Activated CD4-positive, alpha-beta T cell treated with anti-CD3 and anti-CD28 coated beads for 36 hours (primary cell): Measurements from ENCODE around the gene ARHGEF16. TPM values are rescaled to one million over a fixed set of nuclear protein-coding genes. Genes with fewer than 3 reads are reported as not detected.

ENCODE experiments used
- ATAC-seq: fragments of 200-7000 bp; cut with Tn5 transposase; one replicate; pipeline ENCODE4 v1.10.0; 2021; ENCODE audit warnings: mild to moderate bottlenecking, moderate library complexity
- CTCF ChIA-PET: fragments of 350-600 bp; sonication (Branson Sonifier 250); formaldehyde crosslinking; loops from one replicate; lab custom pipeline; 2021; ENCODE audit warnings: antibody characterized with exemption; lab: Charles Lee
- POLR2A ChIA-PET: fragments of 350-600 bp; sonication (Branson Sonifier 250); formaldehyde crosslinking; loops from one replicate; lab custom pipeline; 2021; ENCODE audit warnings: antibody characterized with exemption, inconsistent platforms; lab: Charles Lee
- DNase-seq: peaks from one replicate; pipeline ENCODE4 v3.0.0-alpha.2; 2020
- H3K27ac Mint-ChIP-seq: one replicate; pipeline ENCODE4 v1.8.0; 2021; ENCODE audit warnings: mixed read lengths
- H3K27me3 Mint-ChIP-seq: one replicate; pipeline ENCODE4 v1.8.0; 2021; ENCODE audit warnings: mixed read lengths
- H3K36me3 Mint-ChIP-seq: one replicate; pipeline ENCODE4 v1.8.0; 2021; ENCODE audit warnings: low read depth, mixed read lengths
- H3K4me1 Mint-ChIP-seq: one replicate; pipeline ENCODE4 v1.8.0; 2021; ENCODE audit warnings: mixed read lengths
- H3K4me3 Mint-ChIP-seq: one replicate; pipeline ENCODE4 v1.8.0; 2021; ENCODE audit warnings: mild to moderate bottlenecking, moderate library complexity, mixed read lengths
- H3K9me3 Mint-ChIP-seq: one replicate; pipeline ENCODE4 v1.8.0; 2021; ENCODE audit warnings: low read depth, mixed read lengths
- intact Hi-C, 2 experiments: fragments of 100-400 bp; cut with DNase I in 1 of 2; cut with micrococcal nuclease in 1 of 2; formaldehyde crosslinking; loops; one replicate each; pipeline versions ENCODE4 v1.14.2 to v1.15.1; 2022 to 2024; cut with DNase I, micrococcal nuclease
- total RNA-seq, 2 experiments: library from RNA; stranded (reverse); gene quantifications; one replicate each; pipeline ENCODE4 v1.2.3, GENCODE V29; 2021

ARHGEF16 gene
- total RNA-seq, 2 experiments from 2014 or later: not detected

DNA sequence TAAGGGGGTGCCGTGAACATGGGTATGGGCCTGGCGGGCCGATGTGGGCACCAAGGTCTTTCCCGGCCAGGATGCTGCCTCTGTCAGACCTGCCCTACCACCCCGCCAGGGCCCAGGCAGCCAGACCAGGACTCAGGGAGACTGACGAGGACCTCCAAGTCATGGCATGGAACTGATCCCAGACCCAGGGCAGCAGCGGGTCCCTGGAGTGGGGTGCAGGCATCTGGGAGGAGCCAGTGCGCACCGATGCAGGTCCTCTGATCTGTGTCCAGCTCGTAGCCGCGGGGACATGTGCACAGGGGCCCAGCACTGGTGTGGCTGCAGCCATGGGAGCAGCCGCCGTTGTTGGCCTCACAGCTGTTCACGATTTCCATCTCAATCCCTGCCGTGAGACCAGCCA is 56.8 kb downstream of the ARHGEF16 start:
- ATAC-seq (no peak), DNase-seq (no peak)
- Mint-ChIP-seq H3K9me3 (no peaks in the 10 kb centered on the region), H3K4me1 (no peaks in the 10 kb centered on the region), H3K36me3 (peaks cover 3% of the 10 kb centered on the region), H3K27ac (no peak overlapping the region), H3K27me3 (no peaks in the 10 kb centered on the region), H3K4me3 (no peak overlapping the region)
- POLR2A ChIA-PET: no interaction called here
- CTCF ChIA-PET: no interaction called here
- intact Hi-C loops: no loop called here

DNA sequence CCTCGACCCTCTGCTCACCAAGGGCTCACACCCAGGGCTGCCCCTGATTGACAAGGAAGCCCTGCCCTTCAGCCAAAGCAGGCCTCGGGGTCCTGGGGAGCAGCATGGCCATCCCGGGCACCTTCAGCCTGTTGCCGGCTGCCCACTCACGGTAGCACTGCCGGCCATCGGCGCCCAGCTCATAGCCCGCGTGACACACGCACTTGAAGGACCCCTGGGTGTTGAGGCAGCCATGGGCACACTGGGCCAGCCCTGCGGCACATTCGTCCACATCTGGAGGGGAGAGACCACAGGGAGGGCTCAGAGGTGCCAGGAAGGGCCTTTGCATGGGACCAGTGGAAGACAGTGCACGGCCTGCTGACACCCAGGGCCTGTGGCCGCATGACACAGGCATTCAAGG is 57.4 kb downstream of the ARHGEF16 start:
- peaks cover 3% of the 10 kb centered on the region for H3K36me3 Mint-ChIP-seq
- intact Hi-C loops: no loop called here
- ATAC-seq: no peak
- no peak for DNase-seq
- ChIA-PET CTCF (interaction anchor here (0.6 kb wide), 1 partner anchor 21 kb away, joined by 3 read pairs; no protein-coding TSS in a partner anchor), POLR2A (no interaction called here)
- H3K4me1 Mint-ChIP-seq: no peaks in the 10 kb centered on the region
- H3K27ac Mint-ChIP-seq: no peak overlapping the region
- no peak overlapping the region for H3K4me3 Mint-ChIP-seq
- H3K27me3 Mint-ChIP-seq: no peaks in the 10 kb centered on the region
- no peaks in the 10 kb centered on the region for H3K9me3 Mint-ChIP-seq

DNA sequence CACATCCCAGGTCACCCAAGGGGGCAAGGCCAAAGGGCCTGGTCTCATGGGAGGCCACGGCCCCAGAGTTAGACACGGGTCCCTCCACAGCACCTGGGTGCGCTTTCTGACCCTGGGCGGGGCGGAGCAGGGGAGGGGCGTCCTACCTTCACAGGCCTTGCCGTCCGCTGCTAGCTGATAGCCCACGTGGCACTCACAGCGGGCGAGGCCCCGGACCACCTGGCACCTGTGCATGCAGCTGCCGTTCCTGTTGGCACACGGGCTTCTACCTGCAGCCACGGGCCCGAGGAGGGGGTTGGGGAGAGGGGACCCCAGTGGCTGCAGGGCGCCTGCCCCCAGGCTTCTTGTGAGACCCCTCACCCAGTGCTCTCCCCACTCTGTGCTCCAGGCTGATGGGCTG is 59.9 kb downstream of the ARHGEF16 start:
- Mint-ChIP-seq H3K27ac (no peak overlapping the region), H3K9me3 (no peaks in the 10 kb centered on the region), H3K4me3 (no peak overlapping the region), H3K27me3 (no peaks in the 10 kb centered on the region), H3K4me1 (no peaks in the 10 kb centered on the region), H3K36me3 (peaks cover 3% of the 10 kb centered on the region)
- CTCF ChIA-PET: no interaction called here
- DNase-seq (no peak), ATAC-seq (no peak)
- intact Hi-C loops: no loop called here
- POLR2A ChIA-PET: no interaction called here

DNA sequence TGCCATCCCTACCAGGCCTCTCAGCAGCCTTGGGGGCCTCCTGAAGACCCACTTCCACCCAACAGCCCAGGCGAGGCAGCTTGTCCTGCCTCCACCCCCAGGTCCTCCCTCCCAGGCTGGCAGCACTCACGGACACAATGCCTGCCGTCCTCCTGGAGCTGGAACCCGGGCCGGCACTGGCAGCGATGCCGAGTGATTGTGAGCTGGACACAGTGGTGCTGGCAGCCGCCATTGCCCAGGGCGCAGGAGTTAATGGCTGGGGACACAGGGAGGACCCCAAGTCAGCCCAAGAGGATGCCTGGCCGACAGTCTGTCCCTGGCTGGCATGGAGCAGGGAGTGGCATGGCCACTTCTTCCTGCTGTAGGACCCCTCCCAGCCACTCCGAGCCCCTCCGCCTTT is 60.8 kb downstream of the ARHGEF16 start:
- H3K36me3 Mint-ChIP-seq: peaks cover 3% of the 10 kb centered on the region
- intact Hi-C loops: no loop called here
- no peak for DNase-seq

DNA sequence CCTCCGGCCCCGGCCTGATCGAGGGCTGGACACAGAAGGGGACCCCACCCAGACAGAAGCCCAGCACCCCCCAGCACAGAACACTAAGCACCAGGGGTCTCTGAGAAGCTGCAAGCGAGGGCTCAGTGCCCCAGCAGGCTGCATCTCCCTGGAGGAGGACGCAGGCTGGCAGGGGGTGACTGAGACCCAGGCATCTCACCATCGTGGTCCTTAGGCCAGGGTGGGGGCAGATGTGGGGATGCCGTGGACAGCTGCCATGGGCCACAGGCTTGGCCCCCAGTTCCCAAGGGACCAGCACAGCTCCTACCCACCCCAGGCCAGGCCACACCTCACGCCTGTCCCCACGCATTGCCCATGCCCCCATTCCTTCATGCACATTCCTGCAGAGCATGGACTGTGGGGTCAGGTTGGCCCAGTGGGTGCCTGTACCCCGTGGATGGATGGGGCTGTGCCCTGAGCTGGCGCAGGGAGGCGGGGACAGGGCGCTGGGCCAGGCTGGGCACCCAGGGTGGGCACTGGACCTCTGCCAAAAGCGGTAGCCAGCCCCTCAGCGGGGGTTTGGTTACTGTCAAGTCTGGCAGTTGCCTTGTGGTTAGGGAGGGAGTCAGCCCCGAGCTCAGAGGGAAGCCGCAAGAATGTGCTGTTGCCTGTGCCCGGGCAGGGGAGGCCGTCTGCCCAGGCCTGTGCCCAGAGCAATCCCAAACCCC is 61.5 kb downstream of the ARHGEF16 start:
- Mint-ChIP-seq H3K27me3 (no peaks in the 10 kb centered on the region), H3K36me3 (peaks cover 3% of the 10 kb centered on the region), H3K9me3 (no peaks in the 10 kb centered on the region), H3K4me3 (no peak overlapping the region), H3K27ac (no peak overlapping the region), H3K4me1 (no peaks in the 10 kb centered on the region)
- intact Hi-C loops: no loop called here
- ChIA-PET POLR2A (no interaction called here), CTCF (interaction anchor here (0.5 kb wide), 1 partner anchor 348 kb away, joined by 3 read pairs; no protein-coding TSS in a partner anchor)
- ATAC-seq (no peak), DNase-seq (no peak)

More for the DNA sequence above, 60.8 kb downstream of the ARHGEF16 start:
- H3K4me1 Mint-ChIP-seq: no peaks in the 10 kb centered on the region
- H3K27ac Mint-ChIP-seq: no peak overlapping the region
- no peaks in the 10 kb centered on the region for H3K9me3 Mint-ChIP-seq
- ATAC-seq: no peak
- CTCF ChIA-PET: no interaction called here
- no peaks in the 10 kb centered on the region for H3K27me3 Mint-ChIP-seq
- POLR2A ChIA-PET: no interaction called here
- no peak overlapping the region for H3K4me3 Mint-ChIP-seq

DNA sequence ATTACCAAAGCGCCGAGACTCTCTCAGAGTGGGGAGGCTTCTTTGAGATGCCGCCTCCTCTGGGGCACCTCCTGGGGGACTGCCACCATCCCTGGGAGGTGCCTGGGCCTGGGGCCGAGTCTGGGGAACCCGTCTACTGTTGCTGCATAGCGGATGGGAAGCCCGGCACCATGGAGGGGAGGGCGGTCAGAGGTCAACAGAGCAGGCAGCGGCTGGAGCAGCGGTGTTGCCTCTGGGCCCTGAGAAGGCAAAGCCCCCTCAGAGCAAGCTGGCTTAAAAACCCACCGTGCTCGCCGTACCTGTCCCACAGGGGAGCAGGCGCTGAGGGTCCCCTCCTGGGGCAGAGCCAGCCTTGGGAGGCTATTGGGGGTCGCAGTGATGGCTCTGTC is 62.0 kb downstream of the ARHGEF16 start:
- DNase-seq (no peak), ATAC-seq (no peak)
- ChIA-PET CTCF (interaction anchor here (0.5 kb wide), 1 partner anchor 347 kb away, joined by 3 read pairs; no protein-coding TSS in a partner anchor), POLR2A (no interaction called here)
- H3K4me1 Mint-ChIP-seq: no peaks in the 10 kb centered on the region
- no peak overlapping the region for H3K4me3 Mint-ChIP-seq
- H3K9me3 Mint-ChIP-seq: no peaks in the 10 kb centered on the region
- intact Hi-C loops: no loop called here
- peaks cover 3% of the 10 kb centered on the region for H3K36me3 Mint-ChIP-seq
- no peaks in the 10 kb centered on the region for H3K27me3 Mint-ChIP-seq
- no peak overlapping the region for H3K27ac Mint-ChIP-seq

DNA sequence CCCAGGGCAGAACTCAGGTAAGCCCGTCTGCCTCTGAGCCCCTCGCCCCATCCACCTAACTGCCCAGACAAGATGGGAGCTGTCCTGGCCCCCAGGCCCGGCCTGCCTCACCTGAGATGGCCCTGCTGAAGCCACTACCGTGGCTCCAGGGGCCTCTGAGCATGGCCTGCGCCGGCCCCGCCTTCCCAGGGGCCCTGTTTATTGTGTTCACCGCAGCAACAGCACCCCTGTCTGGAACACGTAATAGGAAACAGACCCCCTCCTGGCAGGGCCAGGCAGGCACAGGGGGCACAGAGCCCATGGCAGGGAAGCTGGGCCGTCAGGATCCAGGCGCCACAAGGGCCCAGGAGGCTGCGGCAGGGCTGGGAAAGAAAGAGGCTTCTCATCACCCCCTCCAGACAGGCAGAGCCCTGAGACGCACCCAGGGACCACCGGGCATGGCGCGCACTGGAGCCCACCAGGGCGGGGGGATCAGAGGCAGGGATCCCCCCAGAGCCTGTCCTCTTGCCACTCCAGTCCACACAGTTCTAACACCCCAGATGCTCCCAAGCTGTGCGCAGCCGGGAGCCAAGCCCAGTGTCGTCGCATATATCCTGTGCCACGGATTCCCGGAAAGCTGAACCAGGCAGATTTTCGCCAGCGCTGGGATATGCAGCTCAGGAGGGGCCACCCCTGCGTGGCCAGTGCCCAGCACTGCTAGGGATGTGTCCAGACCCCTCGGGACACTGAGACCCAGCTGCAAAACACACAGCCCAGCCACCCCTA is 62.6 kb downstream of the ARHGEF16 start:
- H3K36me3 Mint-ChIP-seq: peaks cover 3% of the 10 kb centered on the region
- ATAC-seq (no peak), DNase-seq (no peak)
- no peak overlapping the region for H3K4me3 Mint-ChIP-seq
- H3K27ac Mint-ChIP-seq: no peak overlapping the region
- H3K9me3 Mint-ChIP-seq: no peaks in the 10 kb centered on the region
- CTCF ChIA-PET: interaction anchor here (0.8 to 2.0 kb wide), 3 partner anchors 13 to 208 kb away, joined by 3 to 9 read pairs (median 5); no protein-coding TSS in a partner anchor
- H3K4me1 Mint-ChIP-seq: no peaks in the 10 kb centered on the region
- H3K27me3 Mint-ChIP-seq: no peaks in the 10 kb centered on the region
- intact Hi-C loops: no loop called here
- POLR2A ChIA-PET: no interaction called here

DNA sequence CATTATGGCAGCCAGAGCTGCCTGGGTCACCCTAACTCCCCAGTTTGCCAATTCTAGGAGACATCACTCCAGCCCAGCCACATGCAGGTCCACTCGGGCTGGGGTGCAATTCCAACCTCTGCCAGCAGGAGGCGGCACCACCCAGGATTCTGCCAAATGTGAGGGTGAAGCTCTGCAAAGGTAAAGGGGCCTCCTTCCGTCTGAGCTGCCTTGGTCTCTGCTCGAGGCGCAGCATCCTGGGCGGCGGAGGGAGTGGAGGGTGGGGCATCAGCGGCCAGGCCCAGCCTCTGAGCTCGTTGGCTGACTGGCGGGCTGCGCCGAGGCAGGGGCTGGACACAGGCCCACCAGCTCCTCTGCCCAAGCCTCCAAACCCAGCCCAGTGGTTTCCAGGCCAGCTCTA is 63.8 kb downstream of the ARHGEF16 start:
- POLR2A ChIA-PET: no interaction called here
- no peak for ATAC-seq
- Mint-ChIP-seq H3K36me3 (no peaks in the 10 kb centered on the region), H3K4me1 (no peaks in the 10 kb centered on the region), H3K4me3 (no peak overlapping the region), H3K9me3 (no peaks in the 10 kb centered on the region), H3K27ac (no peak overlapping the region), H3K27me3 (no peaks in the 10 kb centered on the region)
- CTCF ChIA-PET: interaction anchor here (0.6 to 2.0 kb wide), 8 partner anchors 9 to 206 kb away, joined by 3 to 9 read pairs (median 4); no protein-coding TSS in a partner anchor
- peak; percentile 55 for DNase-seq
- intact Hi-C loops: no loop called here

DNA sequence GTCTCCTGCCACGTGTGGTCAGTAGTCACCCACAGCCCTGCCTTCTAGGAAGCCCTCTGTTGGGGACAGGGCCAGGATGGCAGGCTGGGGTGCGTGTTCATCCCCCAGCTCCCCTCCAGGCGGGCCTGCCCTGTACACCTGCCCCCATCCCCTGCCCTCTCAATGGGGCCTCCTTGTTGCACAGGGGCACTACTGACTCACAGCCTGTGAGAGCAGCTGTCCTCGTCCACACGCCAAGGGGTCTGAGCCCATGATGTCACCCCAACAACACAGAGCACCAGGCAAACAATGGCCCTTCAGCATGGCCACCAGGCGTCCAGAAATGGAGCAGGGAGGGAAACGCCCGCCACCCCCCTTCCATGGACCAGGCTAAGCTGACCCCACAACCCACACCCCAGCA is 64.3 kb downstream of the ARHGEF16 start:
- no peaks in the 10 kb centered on the region for H3K36me3 Mint-ChIP-seq
- ATAC-seq: no peak
- CTCF ChIA-PET: interaction anchor here (0.6 to 2.0 kb wide), 7 partner anchors 11 to 206 kb away, joined by 3 to 9 read pairs (median 4); no protein-coding TSS in a partner anchor

DNA sequence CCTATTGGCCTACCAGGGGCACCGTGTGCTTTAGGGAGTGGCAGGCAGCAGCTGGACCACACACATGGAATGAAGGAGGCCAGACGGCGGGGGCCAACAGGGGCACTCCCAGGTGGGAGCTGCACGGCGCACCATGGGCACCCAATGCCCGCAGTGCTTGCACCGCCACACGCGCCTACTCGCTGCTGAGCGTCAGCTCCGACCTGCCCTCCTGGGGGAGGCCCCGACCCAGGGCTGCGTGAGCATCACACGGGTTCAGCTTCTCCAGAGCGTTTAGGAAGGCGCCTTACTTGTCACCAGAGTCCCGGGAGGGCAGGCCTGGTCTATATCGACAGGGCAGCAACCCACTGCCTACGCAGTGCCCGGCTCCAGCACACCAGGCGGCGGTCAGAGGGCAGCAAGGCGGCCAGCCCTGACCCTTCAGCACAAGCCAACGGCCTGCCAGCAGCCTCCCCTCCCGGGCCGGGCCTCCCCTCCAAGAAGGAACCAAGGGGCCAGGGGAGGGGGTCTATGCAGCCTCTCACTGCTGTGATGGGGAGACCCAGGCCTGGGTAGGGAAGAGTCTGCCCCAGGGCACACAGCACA is 64.9 kb downstream of the ARHGEF16 start:
- POLR2A ChIA-PET: no interaction called here
- Mint-ChIP-seq H3K4me3 (no peak overlapping the region), H3K27ac (no peak overlapping the region), H3K27me3 (no peaks in the 10 kb centered on the region), H3K4me1 (no peaks in the 10 kb centered on the region), H3K36me3 (no peaks in the 10 kb centered on the region), H3K9me3 (no peaks in the 10 kb centered on the region)
- CTCF ChIA-PET: interaction anchor here (1.1 to 2.0 kb wide), 2 partner anchors 101 to 102 kb away, joined by 3 to 5 read pairs; no protein-coding TSS in a partner anchor
- intact Hi-C loops: no loop called here
- ATAC-seq (no peak), DNase-seq (no peak)

More for the DNA sequence above, 64.3 kb downstream of the ARHGEF16 start:
- Mint-ChIP-seq H3K27ac (no peak overlapping the region), H3K4me1 (no peaks in the 10 kb centered on the region), H3K9me3 (no peaks in the 10 kb centered on the region), H3K4me3 (no peak overlapping the region), H3K27me3 (no peaks in the 10 kb centered on the region)
- no peak for DNase-seq
- POLR2A ChIA-PET: no interaction called here
- intact Hi-C loops: no loop called here

DNA sequence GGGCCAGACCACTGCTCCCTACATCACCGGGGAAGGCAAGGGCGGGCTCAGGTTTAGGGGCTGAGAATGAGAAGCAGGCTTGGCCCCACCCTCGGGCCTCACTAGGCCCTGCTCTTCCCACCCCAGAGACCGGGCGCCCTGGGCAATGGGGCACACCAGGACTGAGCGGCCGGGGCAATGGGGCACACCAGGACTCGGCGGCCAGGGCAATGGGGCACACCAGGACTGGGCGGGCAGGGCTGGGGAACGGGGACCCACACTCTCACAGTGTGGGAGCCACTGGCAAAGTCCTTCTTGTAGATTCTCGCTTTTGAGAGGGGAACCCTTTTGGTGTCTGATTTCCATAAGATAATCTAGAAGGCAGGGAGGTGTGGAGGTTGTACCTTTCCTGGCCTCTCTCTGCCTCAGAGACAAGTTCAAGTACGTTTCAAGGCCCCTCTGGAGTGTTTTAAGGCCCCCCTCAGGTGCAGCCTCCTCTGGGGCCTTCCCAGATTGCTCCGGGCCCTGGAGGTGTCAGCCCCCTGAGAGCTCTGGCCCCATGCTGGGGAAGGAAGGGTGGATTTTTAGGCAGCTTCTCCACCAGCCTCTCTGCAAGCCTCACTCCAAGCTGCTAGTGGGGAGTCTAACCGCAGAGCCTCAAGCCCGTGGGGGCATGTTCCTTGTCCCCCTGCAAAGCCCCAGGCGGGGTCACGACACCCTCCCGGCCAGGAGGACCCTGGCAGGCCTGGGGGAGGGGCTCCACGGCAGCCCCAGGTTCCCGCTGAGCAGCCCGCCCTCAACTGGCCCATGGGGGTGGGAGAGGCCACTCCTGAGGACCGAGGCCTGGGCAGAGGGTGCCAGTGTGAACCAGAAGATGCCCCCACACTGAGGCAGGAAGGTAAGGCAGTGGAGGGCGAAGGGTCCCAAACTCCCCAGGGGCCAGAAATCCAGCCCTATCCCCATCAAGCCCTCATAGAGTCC is 66.2 kb downstream of the ARHGEF16 start:
- Mint-ChIP-seq H3K27me3 (no peaks in the 10 kb centered on the region), H3K9me3 (no peaks in the 10 kb centered on the region), H3K27ac (no peak overlapping the region), H3K4me3 (no peak overlapping the region), H3K4me1 (no peaks in the 10 kb centered on the region), H3K36me3 (no peaks in the 10 kb centered on the region)
- ChIA-PET POLR2A (no interaction called here), CTCF (no interaction called here)
- ATAC-seq (no peak), DNase-seq (no peak)
- intact Hi-C loops: no loop called here
